ENCODE results near the gene YOD1. TPM values are rescaled to one million over a fixed set of nuclear protein-coding genes. Genes with fewer than 3 reads are reported as not detected.

The YOD1 gene
- total RNA-seq, 3 donors from 2014 or later = 5.8 to 7.8 (median 7.8) TPM

GRCh38 chr1:207028884-207029650, 21.9 kb downstream of the YOD1 start:
- Histone ChIP-seq H3K4me3 (no peak overlapping the region), H3K4me1 (ENCODE audit: low read depth) (peaks cover 54% of the 10 kb centered on the region), H3K9me3 (no peaks in the 10 kb centered on the region), H3K36me3 (ENCODE audit: low read depth) (no peaks in the 10 kb centered on the region)
- intact Hi-C loops (cut with DNase I, micrococcal nuclease) = no loop called here
- DNase-seq (no peak), ATAC-seq (no peak)
- no peak for TF ChIP-seq CTCF (IDR thresholded peaks at IDR 0.05)

- intact Hi-C loops (cut with DNase I, micrococcal nuclease) = no loop called here
- Histone ChIP-seq H3K4me1 (ENCODE audit: low read depth) (peaks cover 44% of the 10 kb centered on the region), H3K36me3 (ENCODE audit: low read depth) (no peaks in the 10 kb centered on the region), H3K4me3 (no peak overlapping the region), H3K9me3 (no peaks in the 10 kb centered on the region)
- ATAC-seq (no peak), DNase-seq (no peak)
- no peak for TF ChIP-seq CTCF (IDR thresholded peaks at IDR 0.05)
Observed at GRCh38 chr1:207027921-207028320, 23.1 kb downstream of the YOD1 start.

GRCh38 chr1:207027206-207027777, 23.7 kb downstream of the YOD1 start:
- peak; percentile 80 for ATAC-seq
- Histone ChIP-seq H3K9me3 (no peaks in the 10 kb centered on the region), H3K36me3 (ENCODE audit: low read depth) (no peaks in the 10 kb centered on the region), H3K4me1 (ENCODE audit: low read depth) (peaks cover 44% of the 10 kb centered on the region), H3K4me3 (no peak overlapping the region)
- peak; percentile 67 to 77 (median 72) for DNase-seq
- TF ChIP-seq CTCF (IDR thresholded peaks at IDR 0.05) = no peak
- intact Hi-C loops (cut with DNase I, micrococcal nuclease) = no loop called here

- no peak for ATAC-seq
- no peaks in the 10 kb centered on the region for H3K9me3 ChIP-seq
- H3K4me3 ChIP-seq = no peak overlapping the region
- DNase-seq = no peak
- H3K4me1 ChIP-seq (ENCODE audit: low read depth) = peaks cover 44% of the 10 kb centered on the region
- intact Hi-C loops (cut with DNase I, micrococcal nuclease) = no loop called here
- TF ChIP-seq CTCF (IDR thresholded peaks at IDR 0.05) = no peak
- no peaks in the 10 kb centered on the region for H3K36me3 ChIP-seq (ENCODE audit: low read depth)
Observed at GRCh38 chr1:207026104-207026534, 24.9 kb downstream of the YOD1 start.

GRCh38 chr1:207025146-207025880, 25.7 kb downstream of the YOD1 start:
- no peak overlapping the region for H3K4me3 ChIP-seq
- TF ChIP-seq CTCF (IDR thresholded peaks at IDR 0.05) = no peak
- no peaks in the 10 kb centered on the region for H3K36me3 ChIP-seq (ENCODE audit: low read depth)
- no peaks in the 10 kb centered on the region for H3K9me3 ChIP-seq
- DNase-seq (no peak), ATAC-seq (no peak)
- intact Hi-C loops (cut with DNase I, micrococcal nuclease) = no loop called here
- peaks cover 48% of the 10 kb centered on the region for H3K4me1 ChIP-seq (ENCODE audit: low read depth)

All from mucosa of descending colon (tissue), 3 donors.